GM18517 (cell line): ENCODE measurements around the gene CFAP100.

Experiments used
- ATAC-seq: cut with Tn5 transposase; IDR thresholded peaks from one replicate; pipeline ENCODE4 v1.9.1; 2021; ENCODE audit warnings: mild to moderate bottlenecking, moderate library complexity; ENCODE audit not compliant: unreplicated experiment

The CFAP100 gene

DNA sequence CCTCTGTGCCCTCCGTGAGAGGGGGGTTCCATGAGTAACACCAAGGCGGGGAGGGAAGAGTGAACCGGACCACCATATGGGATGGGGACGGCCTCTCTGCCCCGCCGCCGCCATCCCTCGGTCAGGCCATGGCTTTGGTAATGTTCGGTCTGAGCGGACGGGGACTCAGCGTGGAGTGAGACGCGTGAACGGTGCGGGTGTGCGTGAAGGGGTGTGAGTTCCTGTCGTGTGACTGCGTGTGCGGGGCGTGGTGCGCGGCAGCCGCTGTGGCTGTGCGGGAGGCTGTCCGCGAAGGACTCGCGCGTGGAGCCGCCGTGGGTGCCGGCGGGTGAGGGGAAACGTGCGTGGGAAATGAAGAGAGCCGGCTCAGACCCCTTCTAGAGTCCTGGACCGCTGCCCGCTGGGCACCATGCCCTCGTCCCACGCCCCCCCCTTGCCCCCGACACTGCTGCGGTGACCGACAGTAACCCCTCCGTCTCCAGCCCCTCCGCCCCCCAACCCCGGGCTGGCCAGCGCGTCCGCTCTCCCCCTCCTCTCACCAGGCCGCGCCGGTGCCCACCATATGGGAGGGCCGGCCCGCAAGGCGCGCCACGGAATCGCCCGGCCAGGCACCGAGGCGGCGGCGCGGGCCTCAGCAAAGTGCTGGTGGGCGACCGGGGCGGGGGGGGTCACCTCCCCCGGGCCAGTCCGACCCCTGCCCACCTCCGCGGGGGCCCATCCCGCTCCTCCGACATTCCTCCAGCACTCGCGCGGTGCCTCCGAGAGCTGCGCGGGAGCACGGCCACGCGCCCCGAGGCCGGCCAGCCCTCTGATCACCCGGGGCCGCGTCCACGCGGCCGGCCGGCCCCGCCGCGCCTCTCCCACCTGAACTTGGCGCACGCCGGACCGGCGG, 38.1 kb upstream of the CFAP100 start:
- peak; percentile 11 for ATAC-seq

DNA sequence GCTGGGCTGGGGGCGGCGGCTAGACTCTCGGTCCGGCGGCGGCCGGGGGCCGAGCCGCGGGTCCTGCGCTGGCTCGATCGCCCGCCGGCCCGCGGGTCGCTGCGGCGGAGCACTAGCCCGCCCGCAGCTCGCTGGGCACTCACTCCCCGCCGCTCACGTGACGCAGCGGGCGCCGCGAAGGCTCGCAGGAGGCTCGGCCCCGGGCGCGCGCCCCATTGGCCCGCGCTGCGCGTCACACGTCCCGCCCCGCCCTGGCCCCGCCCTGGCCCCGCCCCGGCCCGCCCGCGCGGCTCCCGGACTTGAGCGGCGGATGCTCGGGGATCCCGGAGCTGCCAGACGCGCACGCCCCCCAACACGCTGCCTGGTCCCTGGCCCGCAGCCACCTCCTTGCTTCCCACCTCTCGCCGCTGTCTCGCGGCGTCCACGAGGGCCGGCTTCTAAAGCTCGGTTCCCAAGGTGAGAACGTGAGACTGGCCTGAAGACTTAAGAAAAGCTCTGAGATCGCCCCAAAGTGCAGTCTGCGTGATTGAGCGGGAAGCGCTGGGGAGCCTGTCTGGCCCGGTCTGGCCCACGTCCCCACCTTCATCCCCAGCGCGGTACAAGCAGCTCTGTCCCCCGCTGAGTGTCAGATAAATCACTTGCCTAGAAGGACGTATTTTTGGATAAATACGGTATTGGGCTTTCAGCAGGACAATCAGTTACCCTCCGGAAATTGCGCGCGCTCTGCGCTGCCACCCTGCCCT, 37.2 kb upstream of the CFAP100 start, which contains the start of gene KLF15:
KLF15 (minus strand) TSS at position 114 of the 743 bp plus-strand sequence. CDS start 4,486 bp downstream, outside the sequence.
- peak; percentile 69 for ATAC-seq

DNA sequence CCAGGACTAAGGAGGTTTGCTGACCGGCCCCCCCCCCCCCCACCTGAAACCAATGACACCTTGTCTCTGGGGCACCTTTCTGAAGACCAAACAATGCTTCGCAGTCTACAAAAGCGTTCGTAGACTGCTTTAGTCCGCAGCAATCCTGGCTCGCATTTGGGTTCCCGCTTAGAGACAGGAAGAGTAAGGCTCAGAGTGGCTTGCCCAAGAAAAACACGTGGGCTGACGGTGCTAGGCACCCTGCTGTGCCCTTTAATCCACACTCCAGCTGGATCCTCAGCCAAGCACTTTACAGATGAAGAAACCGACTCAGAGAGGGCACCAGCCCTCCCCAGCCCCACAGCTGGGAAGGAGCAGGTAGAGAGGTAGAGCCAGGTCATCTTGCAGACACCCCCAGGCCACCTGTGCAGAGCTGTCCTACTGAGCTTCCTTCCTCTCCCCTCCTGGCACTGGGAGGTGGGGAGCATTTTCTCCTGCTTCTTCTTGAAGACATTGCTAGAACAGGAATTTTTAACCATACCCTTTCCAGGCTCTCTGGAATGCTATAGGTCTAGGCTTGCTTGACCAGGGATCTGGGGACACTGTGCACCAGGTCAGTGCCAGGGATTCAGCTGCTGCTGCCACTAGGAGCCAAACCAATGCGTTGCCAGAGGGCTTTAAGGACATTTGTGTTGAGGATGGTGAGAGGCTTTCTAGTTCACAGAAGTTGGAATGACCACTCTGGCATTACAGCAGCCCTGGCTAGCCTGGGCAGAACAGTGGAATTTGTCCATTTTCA, 36.5 kb upstream of the CFAP100 start:
- ATAC-seq, result no peak

GRCh38 chr3:126358816-126359181, 35.9 kb upstream of the CFAP100 start:
- ATAC-seq, result no peak

DNA sequence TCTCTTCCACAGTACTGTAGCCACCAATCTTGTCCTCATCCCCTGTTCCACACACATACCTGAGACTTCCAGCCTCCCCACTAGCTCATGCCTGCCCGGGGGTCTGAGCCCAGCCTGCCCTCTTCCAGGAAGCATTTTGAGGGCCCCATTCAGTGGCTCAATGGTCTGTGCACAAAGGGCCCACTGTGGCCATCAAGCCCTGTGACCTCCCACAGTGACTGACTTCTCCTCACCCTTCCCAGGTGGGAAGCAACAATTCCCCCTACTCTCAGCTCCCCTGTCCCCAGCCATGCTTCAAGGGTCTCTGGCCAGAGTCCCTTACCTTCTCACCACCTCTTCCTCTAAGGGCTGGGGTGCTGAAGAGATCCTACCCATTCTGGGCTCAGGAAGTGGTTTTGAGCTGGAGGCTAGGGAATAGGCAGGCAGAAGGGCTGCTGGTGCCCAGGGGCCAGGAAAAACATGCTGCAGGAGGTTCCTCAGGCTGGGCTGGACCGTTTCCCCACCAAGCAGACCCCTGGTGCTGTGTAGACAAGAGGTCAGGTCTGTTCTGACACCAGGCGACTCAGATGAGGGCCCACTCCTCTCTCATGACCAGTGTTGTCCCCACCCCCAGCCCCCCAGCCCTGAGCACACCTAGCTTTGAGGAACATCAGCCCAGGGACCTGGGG, 34.5 kb upstream of the CFAP100 start:
- ATAC-seq, result no peak

- ATAC-seq, result no peak
Observed at GRCh38 chr3:126360714-126361060, 34.0 kb upstream of the CFAP100 start.

- no peak for ATAC-seq
Observed at GRCh38 chr3:126361211-126361610, 33.5 kb upstream of the CFAP100 start.

DNA sequence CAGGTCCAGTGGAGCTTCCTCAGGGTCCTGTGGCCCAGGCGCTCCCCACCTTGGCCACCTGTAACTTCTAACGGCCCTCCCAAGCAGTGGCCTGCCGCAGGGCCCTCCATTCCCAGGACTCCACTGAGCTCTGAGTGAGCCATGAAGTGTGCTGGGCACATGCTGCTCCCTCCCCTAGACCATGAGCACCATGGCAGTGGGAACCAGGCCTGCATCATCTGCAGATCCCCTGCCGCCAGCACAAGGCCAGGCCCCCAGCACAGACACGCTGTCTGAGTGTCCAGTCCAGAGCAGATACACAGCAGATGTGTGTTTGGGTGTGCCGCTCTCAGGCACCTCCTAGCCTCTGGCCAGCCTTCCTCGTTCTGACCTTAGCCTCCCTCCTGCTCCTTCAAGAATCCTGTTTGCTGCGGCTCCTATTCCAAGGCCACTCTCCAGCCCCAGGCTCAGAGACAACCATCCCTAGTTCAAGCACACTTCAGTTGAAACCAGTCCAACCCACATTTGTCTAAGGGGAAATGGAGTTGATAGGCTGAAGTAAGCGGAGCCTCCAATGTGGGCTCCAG, 30.5 kb upstream of the CFAP100 start:
- no peak for ATAC-seq

DNA sequence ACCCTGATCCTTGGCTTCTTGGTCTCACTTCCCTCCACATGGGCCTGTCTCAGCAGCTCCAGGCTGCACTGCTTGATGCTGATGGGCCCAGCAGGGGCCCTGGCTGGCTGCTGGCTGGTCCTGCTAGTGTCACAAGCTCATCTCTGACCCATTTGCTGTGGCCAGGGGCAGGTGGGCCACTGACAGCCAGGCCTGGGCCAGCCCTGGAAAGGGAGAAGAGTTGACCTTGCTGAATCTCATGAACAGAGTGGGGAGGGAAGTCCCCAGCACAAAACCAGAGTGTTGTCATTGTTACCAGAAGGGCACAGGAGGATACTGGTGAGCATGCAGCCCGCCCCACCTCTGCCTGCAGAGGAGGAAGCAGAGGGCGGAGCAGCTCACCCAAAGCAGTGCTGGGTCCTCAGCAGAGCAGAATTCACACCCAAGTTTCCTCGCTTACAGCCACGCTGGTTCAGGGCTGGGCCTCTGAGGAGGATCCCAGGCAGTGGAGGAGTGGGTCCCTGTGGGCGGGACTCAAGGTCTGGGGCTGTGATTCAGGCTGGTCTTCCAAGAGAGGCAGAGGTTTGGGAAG, 29.9 kb upstream of the CFAP100 start:
- no peak for ATAC-seq

DNA sequence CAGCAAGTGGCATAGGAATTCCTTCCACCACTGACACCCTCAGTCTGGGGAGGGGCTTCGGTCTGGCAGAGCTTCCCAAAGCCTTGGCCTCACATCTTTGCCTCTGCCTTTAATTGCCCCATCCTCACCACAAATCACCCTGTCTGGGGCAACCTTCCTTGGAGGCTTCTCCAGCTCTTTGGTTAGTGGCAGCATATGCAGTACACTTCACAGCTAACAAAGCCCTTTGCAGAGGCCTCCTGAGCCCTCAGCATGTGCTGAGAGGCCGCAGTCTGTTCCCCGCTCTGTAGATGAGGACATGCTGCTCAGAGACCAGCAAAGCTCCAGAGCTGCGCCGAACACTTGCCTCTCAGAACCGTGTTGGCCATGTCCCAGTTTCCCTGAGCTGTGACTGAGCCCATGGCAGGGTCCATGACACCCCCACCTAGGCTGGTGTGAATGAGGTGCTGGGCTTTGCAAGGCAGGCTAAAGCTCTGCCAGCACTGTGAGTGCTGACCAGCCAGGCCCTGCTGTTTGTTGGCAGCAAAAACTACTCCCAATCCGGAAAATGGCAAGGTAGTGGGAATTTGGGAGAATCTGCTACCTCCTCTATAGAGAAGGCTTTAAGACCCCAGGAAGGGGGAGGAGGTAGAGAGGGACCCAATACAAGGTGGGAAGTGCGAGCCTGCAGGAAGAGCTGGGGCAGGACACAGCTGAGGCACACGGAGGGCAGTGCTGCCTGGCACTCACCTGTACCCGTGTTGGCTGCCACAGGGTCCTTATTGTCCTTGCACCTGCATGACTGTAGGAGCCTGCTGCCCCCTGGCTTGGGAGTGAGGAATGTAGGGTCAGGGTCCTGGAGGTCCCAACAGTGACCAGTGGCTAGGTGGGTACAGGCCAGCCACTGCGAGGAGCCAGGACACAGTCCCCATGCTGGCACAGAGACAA, 29.1 kb upstream of the CFAP100 start:
- no peak for ATAC-seq

- ATAC-seq, result no peak
Observed at GRCh38 chr3:126367316-126367805, 27.3 kb upstream of the CFAP100 start.

DNA sequence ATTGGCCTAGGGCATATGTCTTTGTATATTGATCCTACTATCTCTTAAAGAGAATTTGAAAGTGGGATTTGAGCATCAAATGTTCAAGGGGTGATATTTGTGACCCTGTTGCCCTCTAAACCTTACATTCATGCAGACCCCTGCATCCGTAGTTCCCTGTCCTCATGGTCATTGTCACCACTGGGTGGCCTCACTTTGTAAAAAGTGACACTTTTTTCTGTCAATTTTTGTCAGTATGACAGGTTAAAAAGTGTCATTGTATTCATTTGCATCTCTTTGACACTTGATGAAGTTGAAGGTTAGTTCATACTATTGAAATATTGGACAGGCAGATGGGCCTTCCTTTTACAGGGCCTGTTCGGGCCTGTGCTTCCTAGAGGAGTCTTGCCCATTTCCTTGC, 25.2 kb upstream of the CFAP100 start:
- ATAC-seq, result no peak

GRCh38 chr3:126370055-126370454, 24.7 kb upstream of the CFAP100 start:
- no peak for ATAC-seq

GRCh38 chr3:126370606-126371005, 24.1 kb upstream of the CFAP100 start:
- no peak for ATAC-seq

DNA sequence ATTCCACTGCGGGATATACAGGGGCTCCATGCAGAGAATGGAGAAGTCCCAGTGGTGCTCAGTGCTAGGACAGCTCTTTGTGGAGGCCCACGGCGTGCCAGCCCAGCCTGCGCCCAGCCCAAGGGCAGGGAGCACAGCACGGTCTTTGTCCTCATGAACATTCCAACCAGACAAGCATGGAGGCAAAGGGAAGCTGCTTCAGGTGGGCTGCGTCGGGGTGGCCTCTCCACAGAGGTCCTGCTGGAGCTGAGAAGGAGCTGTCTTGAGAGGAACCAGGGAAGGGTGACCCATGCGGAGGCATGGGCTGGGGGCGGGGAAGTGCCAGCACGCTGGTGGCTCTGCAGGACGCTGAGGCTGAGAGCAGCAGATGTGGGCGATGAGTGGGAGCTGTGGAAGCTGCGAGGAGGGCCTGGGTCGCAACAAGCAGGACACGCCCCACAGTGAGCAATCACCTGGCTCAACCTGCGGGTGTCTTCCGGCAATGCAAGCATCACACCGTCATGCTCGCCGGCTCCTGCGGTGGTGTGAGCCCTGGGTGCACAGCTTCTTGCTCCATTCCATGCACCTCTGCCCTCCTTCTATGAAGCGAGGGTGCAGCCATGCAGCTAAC, 23.5 kb upstream of the CFAP100 start:
- ATAC-seq, result no peak

- no peak for ATAC-seq
Observed at GRCh38 chr3:126372413-126373145, 22.1 kb upstream of the CFAP100 start.

DNA sequence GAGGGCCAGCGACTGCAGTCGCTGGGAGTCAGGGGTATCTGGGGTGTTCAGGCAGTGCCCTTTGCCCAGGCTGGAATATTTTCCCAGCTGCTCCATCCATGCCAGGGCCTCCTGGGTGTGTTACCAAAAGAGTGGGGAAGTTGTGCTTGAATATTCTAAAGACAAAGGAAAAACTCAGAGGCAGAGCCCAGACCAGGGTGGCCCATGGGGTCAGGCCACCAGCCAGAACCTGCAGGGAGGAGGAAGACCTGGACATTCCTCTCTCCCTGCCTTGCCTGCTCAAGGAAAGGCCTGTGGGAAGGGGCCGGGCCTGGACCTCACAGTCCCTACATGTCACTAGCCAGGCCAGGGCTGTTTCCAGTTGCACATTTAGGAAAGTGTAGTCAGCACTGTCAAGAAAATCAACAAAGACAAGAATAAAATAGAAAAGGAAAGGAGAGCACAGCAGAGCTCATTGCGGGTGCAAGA, 21.5 kb upstream of the CFAP100 start:
- no peak for ATAC-seq
